SK-N-SH treated with all-trans-retinoic acid at 6 μM for 48 hours (cell line): ENCODE results near the gene PTGR1.
"Not testable (repeated sequence)": the region's sequence is repeated elsewhere in the genome, so short reads cannot be mapped to it uniquely, and the experiment has no call there.

Experiments
- ATAC-seq: fragments of 200-7000 bp; cut with Tn5 transposase; 3 replicates; pipeline ENCODE4 v1.9.1; 2020; ENCODE audit warnings: mild to moderate bottlenecking, moderate library complexity
- ARNTL ChIP-seq: fragments of 450-650 bp; formaldehyde crosslinking; IDR thresholded peaks from 2 replicates; pipeline ENCODE4 v1.5.0; 2020; ENCODE audit warnings: low read depth, mild to moderate bottlenecking, moderate library complexity, borderline replicate concordance
- CSDC2 ChIP-seq: fragments of 250-450 bp; sonication (Bioruptor Pico); IDR thresholded peaks from 2 replicates; pipeline ENCODE4 v1.5.0; 2020; ENCODE audit warnings: mild to moderate bottlenecking, moderate library complexity
- ESRRG ChIP-seq: fragments of 250-450 bp; sonication (Bioruptor Pico); IDR thresholded peaks from 2 replicates; pipeline ENCODE4 v1.6.1; 2021; ENCODE audit warnings: mild to moderate bottlenecking
- GLIS3 ChIP-seq: fragments of 250-450 bp; sonication (Bioruptor Pico); IDR thresholded peaks from 2 replicates; pipeline ENCODE4 v1.5.0; 2020; ENCODE audit warnings: mild to moderate bottlenecking, moderate library complexity
- ISL1 ChIP-seq: fragments of 250-450 bp; sonication (Bioruptor Pico); IDR thresholded peaks from 2 replicates; pipeline ENCODE4 v2.1.2; 2022; ENCODE audit warnings: mild to moderate bottlenecking, moderate library complexity
- OSR1 ChIP-seq: fragments of 250-450 bp; sonication (Bioruptor Pico); IDR thresholded peaks from 2 replicates; pipeline ENCODE4 v1.8.0; 2022; ENCODE audit warnings: moderate library complexity, mild to moderate bottlenecking, inconsistent platforms
- PPARA ChIP-seq: fragments of 250-450 bp; sonication (Bioruptor Pico); IDR thresholded peaks from 2 replicates; pipeline ENCODE4 v1.5.0; 2020; ENCODE audit warnings: mild to moderate bottlenecking, borderline replicate concordance
- RARB ChIP-seq: fragments of 250-450 bp; sonication (Bioruptor Pico); IDR thresholded peaks from 2 replicates; pipeline ENCODE4 v1.8.0; 2021; ENCODE audit warnings: mild to moderate bottlenecking, moderate library complexity
- SNAI2 ChIP-seq: fragments of 250-450 bp; sonication (Bioruptor Pico); IDR thresholded peaks from 2 replicates; pipeline ENCODE4 v1.5.0; 2020; ENCODE audit warnings: mild to moderate bottlenecking, moderate library complexity
- TCF4 ChIP-seq: fragments of 250-450 bp; sonication (Bioruptor Pico); IDR thresholded peaks from 2 replicates; pipeline ENCODE4 v1.8.0; 2021; ENCODE audit warnings: mild to moderate bottlenecking, moderate library complexity, borderline replicate concordance
- TOX ChIP-seq: fragments of 250-450 bp; sonication (Bioruptor Pico); IDR thresholded peaks from 2 replicates; pipeline ENCODE4 v1.8.0; 2021; ENCODE audit warnings: mild to moderate bottlenecking, moderate library complexity, borderline replicate concordance
- ZC3H10 ChIP-seq: fragments of 250-450 bp; sonication (Bioruptor Pico); IDR thresholded peaks from 2 replicates; pipeline ENCODE4 v1.5.1; 2021; ENCODE audit warnings: mild to moderate bottlenecking, moderate library complexity
- ZFP3 ChIP-seq: fragments of 250-450 bp; sonication (Bioruptor Pico); IDR thresholded peaks from 2 replicates; pipeline ENCODE4 v1.5.0; 2020; ENCODE audit warnings: mild to moderate bottlenecking, moderate library complexity
- ZFP30 ChIP-seq: fragments of 450-650 bp; formaldehyde crosslinking; IDR thresholded peaks from 2 replicates; pipeline ENCODE4 v1.5.0; 2022; ENCODE audit warnings: mild to moderate bottlenecking, moderate library complexity
- ZNF565 ChIP-seq: fragments of 450-650 bp; formaldehyde crosslinking; conservative IDR thresholded peaks from 2 replicates; pipeline ENCODE4 v1.5.0; 2020; ENCODE audit warnings: low read depth, mild to moderate bottlenecking, moderate library complexity
- ZNF70 ChIP-seq: fragments of 450-650 bp; formaldehyde crosslinking; IDR thresholded peaks from 2 replicates; pipeline ENCODE4 v1.5.0; 2020; ENCODE audit warnings: mild to moderate bottlenecking, moderate library complexity
- ZNF8 ChIP-seq: fragments of 450-650 bp; formaldehyde crosslinking; IDR thresholded peaks from 2 replicates; pipeline ENCODE4 v1.5.0; 2020; ENCODE audit warnings: mild to moderate bottlenecking, moderate library complexity
- TF ChIP-seq, protein P1 (sequence below): fragments of 250-450 bp; sonication (Bioruptor Pico); IDR thresholded peaks from 2 replicates; pipeline ENCODE4 v1.5.1; 2020; ENCODE audit warnings: low read depth, mild to moderate bottlenecking, moderate library complexity
- TF ChIP-seq, protein P2 (sequence below): fragments of 250-450 bp; sonication (Bioruptor Pico); IDR thresholded peaks from 2 replicates; pipeline ENCODE4 v1.8.0; 2021; ENCODE audit warnings: low read depth, mild to moderate bottlenecking, moderate library complexity, borderline replicate concordance
- TF ChIP-seq, protein P3 (sequence below): fragments of 250-450 bp; sonication (Bioruptor Pico); IDR thresholded peaks from 2 replicates; pipeline ENCODE4 v1.8.0; 2020; ENCODE audit warnings: mild to moderate bottlenecking, moderate library complexity, borderline replicate concordance
- TF ChIP-seq, protein P4 (sequence below): fragments of 250-450 bp; sonication (Bioruptor Pico); IDR thresholded peaks from 2 replicates; pipeline ENCODE4 v1.5.1; 2021; ENCODE audit warnings: mild to moderate bottlenecking, moderate library complexity
- TF ChIP-seq, protein P5 (sequence below): fragments of 250-450 bp; sonication (Bioruptor Pico); IDR thresholded peaks from 2 replicates; pipeline ENCODE4 v1.5.0; 2020; ENCODE audit warnings: mild to moderate bottlenecking, moderate library complexity

Gene PTGR1

DNA sequence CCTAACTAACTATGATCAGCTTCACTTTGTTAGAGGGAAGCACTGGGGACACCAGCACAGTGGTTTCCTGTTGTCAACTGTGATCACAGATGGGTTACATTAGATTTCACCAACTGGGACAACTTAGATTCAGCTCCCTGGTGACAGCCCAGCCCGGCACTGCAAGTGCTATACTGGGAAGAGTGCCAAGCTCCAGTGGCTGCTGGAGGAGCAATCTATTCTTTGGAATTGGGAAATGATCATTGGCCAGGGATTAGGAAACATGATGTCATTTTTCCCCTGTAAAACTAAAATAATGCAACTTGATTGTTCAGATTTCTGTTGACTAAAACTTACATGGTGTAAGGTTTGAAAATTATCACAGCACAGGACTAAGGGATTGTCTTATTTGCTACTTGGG is 33.2 kb downstream of the PTGR1 start:
- TF ChIP-seq ARNTL (CRISPR knock-in tag) = no peak
- no peak for TF ChIP-seq SNAI2 (CRISPR knock-in tag)
- no peak for TF ChIP-seq GLIS3 (CRISPR knock-in tag)
- TF ChIP-seq TOX (CRISPR knock-in tag) = no peak
- TF ChIP-seq, protein P1, sequence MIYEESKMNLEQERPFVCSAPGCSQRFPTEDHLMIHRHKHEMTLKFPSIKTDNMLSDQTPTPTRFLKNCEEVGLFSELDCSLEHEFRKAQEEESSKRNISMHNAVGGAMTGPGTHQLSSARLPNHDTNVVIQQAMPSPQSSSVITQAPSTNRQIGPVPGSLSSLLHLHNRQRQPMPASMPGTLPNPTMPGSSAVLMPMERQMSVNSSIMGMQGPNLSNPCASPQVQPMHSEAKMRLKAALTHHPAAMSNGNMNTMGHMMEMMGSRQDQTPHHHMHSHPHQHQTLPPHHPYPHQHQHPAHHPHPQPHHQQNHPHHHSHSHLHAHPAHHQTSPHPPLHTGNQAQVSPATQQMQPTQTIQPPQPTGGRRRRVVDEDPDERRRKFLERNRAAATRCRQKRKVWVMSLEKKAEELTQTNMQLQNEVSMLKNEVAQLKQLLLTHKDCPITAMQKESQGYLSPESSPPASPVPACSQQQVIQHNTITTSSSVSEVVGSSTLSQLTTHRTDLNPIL (CRISPR knock-in tag) = no peak
- TF ChIP-seq, protein P2, sequence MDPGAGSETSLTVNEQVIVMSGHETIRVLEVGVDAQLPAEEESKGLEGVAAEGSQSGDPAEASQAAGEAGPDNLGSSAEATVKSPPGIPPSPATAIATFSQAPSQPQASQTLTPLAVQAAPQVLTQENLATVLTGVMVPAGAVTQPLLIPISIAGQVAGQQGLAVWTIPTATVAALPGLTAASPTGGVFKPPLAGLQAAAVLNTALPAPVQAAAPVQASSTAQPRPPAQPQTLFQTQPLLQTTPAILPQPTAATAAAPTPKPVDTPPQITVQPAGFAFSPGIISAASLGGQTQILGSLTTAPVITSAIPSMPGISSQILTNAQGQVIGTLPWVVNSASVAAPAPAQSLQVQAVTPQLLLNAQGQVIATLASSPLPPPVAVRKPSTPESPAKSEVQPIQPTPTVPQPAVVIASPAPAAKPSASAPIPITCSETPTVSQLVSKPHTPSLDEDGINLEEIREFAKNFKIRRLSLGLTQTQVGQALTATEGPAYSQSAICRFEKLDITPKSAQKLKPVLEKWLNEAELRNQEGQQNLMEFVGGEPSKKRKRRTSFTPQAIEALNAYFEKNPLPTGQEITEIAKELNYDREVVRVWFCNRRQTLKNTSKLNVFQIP (CRISPR knock-in tag) = no peak
- TF ChIP-seq, protein P3, sequence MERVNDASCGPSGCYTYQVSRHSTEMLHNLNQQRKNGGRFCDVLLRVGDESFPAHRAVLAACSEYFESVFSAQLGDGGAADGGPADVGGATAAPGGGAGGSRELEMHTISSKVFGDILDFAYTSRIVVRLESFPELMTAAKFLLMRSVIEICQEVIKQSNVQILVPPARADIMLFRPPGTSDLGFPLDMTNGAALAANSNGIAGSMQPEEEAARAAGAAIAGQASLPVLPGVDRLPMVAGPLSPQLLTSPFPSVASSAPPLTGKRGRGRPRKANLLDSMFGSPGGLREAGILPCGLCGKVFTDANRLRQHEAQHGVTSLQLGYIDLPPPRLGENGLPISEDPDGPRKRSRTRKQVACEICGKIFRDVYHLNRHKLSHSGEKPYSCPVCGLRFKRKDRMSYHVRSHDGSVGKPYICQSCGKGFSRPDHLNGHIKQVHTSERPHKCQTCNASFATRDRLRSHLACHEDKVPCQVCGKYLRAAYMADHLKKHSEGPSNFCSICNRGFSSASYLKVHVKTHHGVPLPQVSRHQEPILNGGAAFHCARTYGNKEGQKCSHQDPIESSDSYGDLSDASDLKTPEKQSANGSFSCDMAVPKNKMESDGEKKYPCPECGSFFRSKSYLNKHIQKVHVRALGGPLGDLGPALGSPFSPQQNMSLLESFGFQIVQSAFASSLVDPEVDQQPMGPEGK = no peak
- TF ChIP-seq ZFP3 (CRISPR knock-in tag) = no peak
- TF ChIP-seq, protein P4, sequence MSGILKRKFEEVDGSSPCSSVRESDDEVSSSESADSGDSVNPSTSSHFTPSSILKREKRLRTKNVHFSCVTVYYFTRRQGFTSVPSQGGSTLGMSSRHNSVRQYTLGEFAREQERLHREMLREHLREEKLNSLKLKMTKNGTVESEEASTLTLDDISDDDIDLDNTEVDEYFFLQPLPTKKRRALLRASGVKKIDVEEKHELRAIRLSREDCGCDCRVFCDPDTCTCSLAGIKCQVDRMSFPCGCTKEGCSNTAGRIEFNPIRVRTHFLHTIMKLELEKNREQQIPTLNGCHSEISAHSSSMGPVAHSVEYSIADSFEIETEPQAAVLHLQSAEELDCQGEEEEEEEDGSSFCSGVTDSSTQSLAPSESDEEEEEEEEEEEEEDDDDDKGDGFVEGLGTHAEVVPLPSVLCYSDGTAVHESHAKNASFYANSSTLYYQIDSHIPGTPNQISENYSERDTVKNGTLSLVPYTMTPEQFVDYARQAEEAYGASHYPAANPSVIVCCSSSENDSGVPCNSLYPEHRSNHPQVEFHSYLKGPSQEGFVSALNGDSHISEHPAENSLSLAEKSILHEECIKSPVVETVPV = no peak
- TF ChIP-seq ZNF70 (CRISPR knock-in tag) = no peak
- no peak for TF ChIP-seq RARB
- no peak for TF ChIP-seq PPARA
- TF ChIP-seq OSR1 (CRISPR knock-in tag) = no peak
- no peak for TF ChIP-seq ZNF565 (CRISPR knock-in tag)
- TF ChIP-seq ZFP30 (CRISPR knock-in tag) = no peak
- TF ChIP-seq ISL1 (CRISPR knock-in tag) = no peak
- TF ChIP-seq ZC3H10 (CRISPR knock-in tag) = no peak
- ATAC-seq = no peak

DNA sequence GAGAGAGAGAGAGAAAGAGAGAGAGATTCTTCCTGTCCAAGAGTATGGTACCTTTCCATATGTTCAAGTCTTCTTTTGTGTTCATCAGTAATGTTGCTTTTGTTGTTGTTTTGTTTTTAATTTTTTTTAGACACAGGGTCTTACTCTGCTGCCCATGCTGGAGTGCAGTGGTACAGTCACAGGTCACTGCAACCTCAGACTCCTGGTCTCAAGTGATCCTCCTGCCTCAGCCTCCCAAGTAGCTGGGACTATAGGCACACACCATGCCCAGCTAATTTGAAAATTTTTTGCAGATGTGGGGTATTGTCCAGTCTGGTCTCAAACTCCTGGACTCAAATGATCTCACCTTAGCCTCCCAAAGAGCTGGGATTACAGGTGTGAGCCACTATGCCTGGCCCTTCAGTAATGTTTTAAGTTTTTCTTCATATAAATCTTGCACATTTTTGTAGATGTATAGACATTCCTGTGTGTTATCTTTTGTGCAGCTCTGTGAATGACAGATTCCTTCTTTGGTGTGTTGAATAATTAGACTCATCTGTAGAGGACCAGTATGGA is 38.2 kb downstream of the PTGR1 start:
- TF ChIP-seq, protein P2 (CRISPR knock-in tag) = no peak
- no peak for TF ChIP-seq ZC3H10 (CRISPR knock-in tag)
- no peak for TF ChIP-seq ZFP30 (CRISPR knock-in tag)
- no peak for TF ChIP-seq GLIS3 (CRISPR knock-in tag)
- no peak for TF ChIP-seq TCF4
- TF ChIP-seq OSR1 (CRISPR knock-in tag) = no peak
- no peak for TF ChIP-seq SNAI2 (CRISPR knock-in tag)
- TF ChIP-seq RARB = no peak
- no peak for TF ChIP-seq ZNF70 (CRISPR knock-in tag)
- no peak for TF ChIP-seq ZFP3 (CRISPR knock-in tag)
- no peak for ATAC-seq

DNA sequence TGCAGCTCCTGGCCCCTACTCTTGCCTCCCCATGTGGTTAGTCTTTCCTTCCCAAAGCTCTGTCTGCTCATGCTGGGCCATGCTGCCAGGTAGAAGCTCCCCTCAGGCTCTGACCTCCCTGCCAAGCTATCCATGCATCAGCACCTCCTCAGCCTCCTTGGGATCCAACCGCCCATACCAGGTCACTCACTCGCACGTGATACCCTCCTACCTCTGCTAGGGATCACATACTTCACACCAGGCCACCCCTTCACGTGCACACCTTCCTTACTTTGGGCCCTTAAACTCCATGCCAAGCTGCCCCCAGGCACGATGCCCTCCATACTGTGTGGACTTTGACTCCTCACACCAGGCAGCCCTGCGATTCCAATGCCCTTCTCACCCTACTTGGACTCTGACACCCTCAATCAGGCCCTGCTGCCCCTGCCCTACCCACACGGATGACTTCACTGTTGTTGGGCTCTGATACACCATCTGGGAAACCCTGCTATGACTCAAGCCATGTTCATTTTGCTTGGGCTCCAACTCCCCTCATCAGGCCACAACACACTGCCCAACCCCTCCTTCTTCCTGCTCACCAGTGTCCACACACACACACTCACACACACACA is 40.3 kb downstream of the PTGR1 start:
- TF ChIP-seq SNAI2 (CRISPR knock-in tag) = no peak
- no peak; the same call in 2 of the 3 replicates for ATAC-seq

DNA sequence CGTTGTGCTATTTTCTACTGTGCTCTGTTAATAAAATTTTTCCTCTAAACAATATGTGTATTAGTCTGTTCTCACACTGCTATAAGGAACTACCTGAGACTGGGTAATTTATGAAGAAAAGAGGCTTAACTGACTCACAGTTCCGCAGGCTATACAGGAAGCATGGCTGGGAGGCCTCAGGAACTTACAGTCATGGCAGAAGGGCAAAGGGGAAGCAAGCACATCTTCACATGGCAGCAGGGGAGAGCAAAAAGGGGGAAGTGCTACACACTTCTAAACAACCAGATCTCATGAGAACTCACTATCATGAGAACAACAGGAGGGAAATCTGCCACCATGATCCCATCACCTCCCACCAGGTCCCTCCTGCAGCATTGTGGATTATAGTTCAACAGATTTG is 44.0 kb downstream of the PTGR1 start:
- not testable (repeated sequence) for ATAC-seq

DNA sequence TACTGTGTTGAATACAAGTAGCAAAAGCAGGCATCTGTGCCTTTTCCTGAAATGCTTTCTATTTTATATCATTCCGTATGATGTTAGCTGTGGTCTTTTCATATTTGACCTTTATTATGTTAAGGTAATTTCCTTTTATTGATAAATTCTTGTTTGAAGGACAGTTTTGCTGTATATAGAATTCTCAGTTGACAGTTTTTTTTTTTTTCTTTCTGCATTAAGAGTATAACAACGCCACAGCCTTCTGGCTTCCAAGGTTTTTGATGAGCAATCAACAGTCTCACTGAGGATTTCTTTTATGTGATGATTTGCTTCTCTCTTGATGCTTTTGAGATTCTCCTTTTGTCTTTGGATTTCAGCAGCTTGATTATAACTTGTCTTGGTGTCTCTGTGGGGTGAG is 50.8 kb downstream of the PTGR1 start:
- ATAC-seq = no peak
- TF ChIP-seq ZNF8 (CRISPR knock-in tag) (no peak), CSDC2 (CRISPR knock-in tag) (no peak), ESRRG (CRISPR knock-in tag) (no peak), RARB (no peak), ZC3H10 (CRISPR knock-in tag) (no peak), ARNTL (CRISPR knock-in tag) (no peak)
- TF ChIP-seq, protein P4 = no peak
- TF ChIP-seq, protein P5, sequence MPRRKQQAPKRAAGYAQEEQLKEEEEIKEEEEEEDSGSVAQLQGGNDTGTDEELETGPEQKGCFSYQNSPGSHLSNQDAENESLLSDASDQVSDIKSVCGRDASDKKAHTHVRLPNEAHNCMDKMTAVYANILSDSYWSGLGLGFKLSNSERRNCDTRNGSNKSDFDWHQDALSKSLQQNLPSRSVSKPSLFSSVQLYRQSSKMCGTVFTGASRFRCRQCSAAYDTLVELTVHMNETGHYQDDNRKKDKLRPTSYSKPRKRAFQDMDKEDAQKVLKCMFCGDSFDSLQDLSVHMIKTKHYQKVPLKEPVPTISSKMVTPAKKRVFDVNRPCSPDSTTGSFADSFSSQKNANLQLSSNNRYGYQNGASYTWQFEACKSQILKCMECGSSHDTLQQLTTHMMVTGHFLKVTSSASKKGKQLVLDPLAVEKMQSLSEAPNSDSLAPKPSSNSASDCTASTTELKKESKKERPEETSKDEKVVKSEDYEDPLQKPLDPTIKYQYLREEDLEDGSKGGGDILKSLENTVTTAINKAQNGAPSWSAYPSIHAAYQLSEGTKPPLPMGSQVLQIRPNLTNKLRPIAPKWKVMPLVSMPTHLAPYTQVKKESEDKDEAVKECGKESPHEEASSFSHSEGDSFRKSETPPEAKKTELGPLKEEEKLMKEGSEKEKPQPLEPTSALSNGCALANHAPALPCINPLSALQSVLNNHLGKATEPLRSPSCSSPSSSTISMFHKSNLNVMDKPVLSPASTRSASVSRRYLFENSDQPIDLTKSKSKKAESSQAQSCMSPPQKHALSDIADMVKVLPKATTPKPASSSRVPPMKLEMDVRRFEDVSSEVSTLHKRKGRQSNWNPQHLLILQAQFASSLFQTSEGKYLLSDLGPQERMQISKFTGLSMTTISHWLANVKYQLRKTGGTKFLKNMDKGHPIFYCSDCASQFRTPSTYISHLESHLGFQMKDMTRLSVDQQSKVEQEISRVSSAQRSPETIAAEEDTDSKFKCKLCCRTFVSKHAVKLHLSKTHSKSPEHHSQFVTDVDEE = no peak
